ENCODE results near the gene PRKCB.

DNA sequence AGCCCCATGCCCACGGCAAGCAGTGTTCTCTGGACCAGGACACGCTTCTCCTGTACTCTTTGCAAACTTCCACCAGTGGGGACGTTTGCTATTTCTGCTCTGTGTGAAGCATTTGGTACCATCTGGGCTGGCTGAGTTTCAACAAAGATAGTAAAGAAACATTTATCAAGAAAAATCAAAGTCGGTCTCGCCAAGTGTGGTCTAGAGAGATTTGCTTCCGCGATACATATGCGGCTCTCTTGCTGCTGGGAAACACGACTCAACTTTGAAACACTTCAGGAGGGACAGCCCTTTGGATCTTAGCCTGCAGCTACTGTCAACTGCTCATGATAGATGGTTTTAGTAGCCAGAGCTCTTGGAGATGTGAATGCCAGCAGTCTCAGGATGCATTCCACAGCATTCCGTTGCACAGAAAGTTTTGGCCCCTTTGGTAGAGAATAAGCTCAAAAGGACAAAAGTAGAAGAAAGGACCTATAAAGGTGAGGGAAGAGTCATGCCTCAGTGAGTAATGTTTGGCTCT is 252.2 kb downstream of the PRKCB start:
- TF ChIP-seq POLR2A (IDR thresholded peaks at IDR 0.05; ENCODE audit: low read length) (no peak), GATA1 (IDR thresholded peaks at IDR 0.05; ENCODE audit: low read depth, low read length) (no peak)
